K562 (cell line): Measurements from ENCODE around the gene KDF1. TPM values are rescaled to one million over a fixed set of nuclear protein-coding genes. Genes with fewer than 3 reads are reported as not detected.

ENCODE experiments used
- BRCA1 ChIP-seq, 2 experiments: fragments of 450-650 bp in 1 of 2; sonication (generic) in 1 of 2; formaldehyde crosslinking in 1 of 2; IDR thresholded peaks; 2 replicates each; pipeline versions ENCODE4 v1.5.0 to v1.6.1; 2017 to 2020; ENCODE audit warnings: mild to moderate bottlenecking in 1 of 2, missing genetic modification reagents in 1 of 2
- CREBBP ChIP-seq: IDR thresholded peaks from one replicate; pipeline ENCODE4 v1.6.1; 2012; ENCODE audit warnings: low read depth, mild to moderate bottlenecking, control low read depth, inconsistent platforms, low read length
- DIDO1 ChIP-seq: fragments of 450-650 bp; IDR thresholded peaks from 2 replicates; pipeline ENCODE4 v1.6.1; 2016; ENCODE audit warnings: low read depth, missing biosample characterization, missing genetic modification characterization
- EP300 ChIP-seq: IDR thresholded peaks from 2 replicates; pipeline ENCODE4 v1.6.1; 2012; ENCODE audit warnings: low read length, improper control_type of control experiment
- FIP1L1 ChIP-seq: fragments of 200-400 bp; formaldehyde crosslinking; IDR thresholded peaks from 2 replicates; pipeline ENCODE4 v1.6.1; 2018; ENCODE audit warnings: mild to moderate bottlenecking, low read depth, low read length; ENCODE audit not compliant: poor library complexity, severe bottlenecking
- FOXA1 ChIP-seq: fragments of 450-650 bp; IDR thresholded peaks from 2 replicates; pipeline ENCODE4 v1.6.1; 2016; ENCODE audit warnings: mild to moderate bottlenecking, borderline replicate concordance
- FOXA3 ChIP-seq, 2 experiments: fragments of 450-650 bp in 1 of 2; sonication (generic) in 1 of 2; formaldehyde crosslinking; IDR thresholded peaks in 1 of 2; conservative IDR thresholded peaks in 1 of 2; 2 replicates each; pipeline versions ENCODE4 v1.4.0 to v1.8.0; 2020 to 2022; ENCODE audit warnings: mild to moderate bottlenecking in 2 of 2, missing genetic modification reagents in 1 of 2
- HMGN3 ChIP-seq: IDR thresholded peaks from 2 replicates; pipeline ENCODE4 v1.6.1; 2011; ENCODE audit warnings: borderline replicate concordance, low read depth, mild to moderate bottlenecking, mixed read lengths, low read length; ENCODE audit not compliant: insufficient read length; ENCODE audit errors: extremely low read depth
- HSF4 ChIP-seq: fragments of 250-450 bp; sonication (Bioruptor Pico); IDR thresholded peaks from 2 replicates; pipeline ENCODE4 v2.1.2; 2022; ENCODE audit warnings: mild to moderate bottlenecking, moderate library complexity, borderline replicate concordance
- MCM2 ChIP-seq: fragments of 450-650 bp; IDR thresholded peaks from 2 replicates; pipeline ENCODE4 v1.6.1; 2017; ENCODE audit warnings: low read depth, mild to moderate bottlenecking
- MIER1 ChIP-seq: fragments of 450-650 bp; IDR thresholded peaks from 2 replicates; pipeline ENCODE4 v1.6.1; 2016; ENCODE audit warnings: antibody characterized with exemption, mild to moderate bottlenecking, low read depth
- NCOA6 ChIP-seq: fragments of 450-650 bp; IDR thresholded peaks from 2 replicates; pipeline ENCODE4 v1.6.1; 2017; ENCODE audit warnings: mild to moderate bottlenecking
- NFYB ChIP-seq: IDR thresholded peaks from 2 replicates; pipeline ENCODE4 v1.6.1; 2011; ENCODE audit warnings: mild to moderate bottlenecking, moderate library complexity; ENCODE audit not compliant: insufficient read length; ENCODE audit errors: extremely low read depth
- SIN3B ChIP-seq: fragments of 450-650 bp; IDR thresholded peaks from 2 replicates; pipeline ENCODE4 v1.6.1; 2017; ENCODE audit warnings: low read depth, mild to moderate bottlenecking, moderate library complexity
- SMAD3 ChIP-seq: fragments of 450-650 bp; formaldehyde crosslinking; conservative IDR thresholded peaks from 2 replicates; pipeline ENCODE4 v1.4.0; 2020; ENCODE audit warnings: mild to moderate bottlenecking
- SNRNP70 ChIP-seq: fragments of 200-400 bp; formaldehyde crosslinking; optimal IDR thresholded peaks from 2 replicates; pipeline ENCODE3; 2017; ENCODE audit warnings: low read depth, low read length
- TAF15 ChIP-seq: fragments of 200-400 bp; formaldehyde crosslinking; IDR thresholded peaks from 2 replicates; pipeline ENCODE4 v1.6.1; 2017; ENCODE audit warnings: mild to moderate bottlenecking, low read depth, low read length, moderate library complexity
- ZFPM2 ChIP-seq: fragments of 250-450 bp; sonication (Bioruptor Pico); IDR thresholded peaks from 2 replicates; pipeline ENCODE4 v1.5.1; 2022; ENCODE audit warnings: mild to moderate bottlenecking
- ZNF121 ChIP-seq: sonication (generic); formaldehyde crosslinking; conservative IDR thresholded peaks from 2 replicates; pipeline ENCODE4 v1.8.0; 2022; ENCODE audit warnings: missing genetic modification reagents
- ZNF41 ChIP-seq: fragments of 250-450 bp; sonication (Bioruptor Pico); conservative IDR thresholded peaks from 2 replicates; pipeline ENCODE4 v1.4.0; 2020; ENCODE audit warnings: mild to moderate bottlenecking
- polyA plus RNA-seq, 8 experiments: library from polyadenylated mRNA; depleted of rRNA in 4 of 8; stranded (reverse) in 5 of 8; unstranded in 3 of 8; fragments of >200 nt; fragmentation: Nextera tagmentation in 2 of 8; fragmentation: Illumina TruSeq in 1 of 8; extraction: Ambion mirVana in 2 of 8; extraction: Trizol in 1 of 8; gene quantifications; 2 replicates each; pipeline versions ENCODE4 v1.2.1 to v1.2.3, GENCODE V29; 2011 to 2014; ENCODE audit warnings: inconsistent platforms in 1 of 8, missing spikeins in 1 of 8
- total RNA-seq, 7 experiments: library from RNA; depleted of rRNA in 6 of 7; stranded (reverse); fragments of >200 nt in 6 of 7; fragmentation: Illumina TruSeq in 2 of 7; extraction: Trizol in 2 of 7; gene quantifications; 2 replicates each; pipeline versions ENCODE4 v1.2.1 to v1.2.3, GENCODE V29; 2011 to 2021; ENCODE audit warnings: low replicate concordance in 1 of 7
- TF ChIP-seq, protein P1 (sequence below): fragments of 250-450 bp; sonication (Bioruptor Pico); IDR thresholded peaks from 2 replicates; pipeline ENCODE4 v1.8.0; 2022; ENCODE audit warnings: inconsistent platforms, mild to moderate bottlenecking, moderate library complexity, borderline replicate concordance
- TF ChIP-seq, protein P2 (sequence below): sonication (generic); formaldehyde crosslinking; IDR thresholded peaks from 2 replicates; pipeline ENCODE4 v1.5.0; 2020; ENCODE audit warnings: missing genetic modification reagents
- TF ChIP-seq, protein P3 (sequence below), 2 experiments: fragments of 450-650 bp; conservative IDR thresholded peaks; 2 replicates each; pipeline ENCODE4 v1.6.1; 2017; ENCODE audit warnings: mild to moderate bottlenecking in 2 of 2, moderate library complexity in 2 of 2
- TF ChIP-seq, protein P4 (sequence below): sonication (generic); formaldehyde crosslinking; IDR thresholded peaks from 2 replicates; pipeline ENCODE4 v1.8.0; 2022; ENCODE audit warnings: mild to moderate bottlenecking, missing genetic modification reagents

KDF1 gene
- total and polyA plus RNA-seq, 9 of the 15 experiments (the other 6 are each of a cell fraction or from before 2014, with no cell fraction given), result 0.38 to 1.9 (median 0.83) TPM

DNA sequence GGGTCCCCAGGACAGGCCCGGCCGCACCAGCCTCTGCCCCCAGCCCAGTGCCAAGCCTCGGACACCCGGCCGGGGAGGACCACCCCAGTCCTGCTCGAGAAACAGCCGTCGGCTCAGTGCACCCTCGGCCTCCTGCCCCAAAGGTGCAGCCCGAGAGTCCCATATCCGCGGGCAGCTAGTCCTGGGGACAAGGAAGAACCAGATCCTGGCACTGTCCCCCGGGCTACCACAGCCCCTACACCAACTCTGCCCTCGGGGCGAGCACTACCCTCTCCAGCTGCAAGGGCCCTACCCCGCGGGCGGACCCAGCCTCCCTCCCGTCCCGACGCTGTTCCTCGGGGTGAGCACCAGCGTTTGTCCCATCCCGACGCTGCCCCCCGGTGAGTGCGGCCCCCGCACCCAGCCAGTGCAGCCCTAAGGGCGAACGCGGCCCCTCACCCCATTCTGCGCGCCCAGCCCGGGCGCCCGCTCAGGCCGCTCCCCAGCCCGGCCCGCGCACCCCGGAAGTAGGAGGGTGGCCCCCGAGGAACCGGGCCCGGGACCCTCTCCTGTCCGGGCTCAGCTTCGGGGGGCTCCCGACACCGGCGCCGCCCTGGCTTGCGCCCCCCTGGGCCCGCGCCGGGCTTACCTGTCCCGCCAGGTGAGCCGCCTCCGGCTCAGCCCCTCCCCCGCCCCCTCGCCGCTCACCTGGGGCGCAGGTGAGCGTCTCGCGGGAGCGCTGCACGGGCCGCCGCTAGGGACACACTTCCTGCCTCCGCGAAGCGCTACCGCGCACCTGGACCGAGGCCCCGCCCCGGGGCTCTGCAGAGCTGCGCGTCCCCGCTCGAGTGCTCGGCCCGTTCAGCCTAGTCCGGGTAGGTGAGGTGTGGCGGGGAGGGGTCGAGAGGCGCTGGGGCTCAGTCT is at the start of gene KDF1 (continued):
- TF ChIP-seq FIP1L1 (peak; percentile 69), SMAD3 (CRISPR knock-in tag) (no peak), ZNF121 (no peak), FOXA3 (CRISPR knock-in tag; conservative IDR thresholded peaks at IDR 0.05 in 1 of 2, IDR thresholded peaks at IDR 0.05 in 1 of 2) (no peak; a peak in 1 of 4 replicates), NCOA6 (no peak), TAF15 (no peak), HSF4 (no peak), NFYB (no peak), DIDO1 (tag) (no peak), FOXA1 (no peak), MCM2 (no peak), BRCA1 (IDR thresholded peaks at IDR 0.05) (no peak), BRCA1 (CRISPR knock-in tag; IDR thresholded peaks at IDR 0.05) (no peak), MIER1 (0 out of 2 replicates have a peak, but pooled peaks have one; percentile 39), SNRNP70 (no peak), CREBBP (no peak), ZFPM2 (CRISPR knock-in tag) (no peak), ZNF41 (CRISPR knock-in tag) (no peak), EP300 (no peak), HMGN3 (peak; percentile 55), SIN3B (peak; percentile 53)
- TF ChIP-seq, protein P1, sequence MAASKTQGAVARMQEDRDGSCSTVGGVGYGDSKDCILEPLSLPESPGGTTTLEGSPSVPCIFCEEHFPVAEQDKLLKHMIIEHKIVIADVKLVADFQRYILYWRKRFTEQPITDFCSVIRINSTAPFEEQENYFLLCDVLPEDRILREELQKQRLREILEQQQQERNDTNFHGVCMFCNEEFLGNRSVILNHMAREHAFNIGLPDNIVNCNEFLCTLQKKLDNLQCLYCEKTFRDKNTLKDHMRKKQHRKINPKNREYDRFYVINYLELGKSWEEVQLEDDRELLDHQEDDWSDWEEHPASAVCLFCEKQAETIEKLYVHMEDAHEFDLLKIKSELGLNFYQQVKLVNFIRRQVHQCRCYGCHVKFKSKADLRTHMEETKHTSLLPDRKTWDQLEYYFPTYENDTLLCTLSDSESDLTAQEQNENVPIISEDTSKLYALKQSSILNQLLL, result no peak
- TF ChIP-seq, protein P2, sequence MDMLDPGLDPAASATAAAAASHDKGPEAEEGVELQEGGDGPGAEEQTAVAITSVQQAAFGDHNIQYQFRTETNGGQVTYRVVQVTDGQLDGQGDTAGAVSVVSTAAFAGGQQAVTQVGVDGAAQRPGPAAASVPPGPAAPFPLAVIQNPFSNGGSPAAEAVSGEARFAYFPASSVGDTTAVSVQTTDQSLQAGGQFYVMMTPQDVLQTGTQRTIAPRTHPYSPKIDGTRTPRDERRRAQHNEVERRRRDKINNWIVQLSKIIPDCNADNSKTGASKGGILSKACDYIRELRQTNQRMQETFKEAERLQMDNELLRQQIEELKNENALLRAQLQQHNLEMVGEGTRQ (CRISPR knock-in tag), result no peak
- TF ChIP-seq, protein P3, sequence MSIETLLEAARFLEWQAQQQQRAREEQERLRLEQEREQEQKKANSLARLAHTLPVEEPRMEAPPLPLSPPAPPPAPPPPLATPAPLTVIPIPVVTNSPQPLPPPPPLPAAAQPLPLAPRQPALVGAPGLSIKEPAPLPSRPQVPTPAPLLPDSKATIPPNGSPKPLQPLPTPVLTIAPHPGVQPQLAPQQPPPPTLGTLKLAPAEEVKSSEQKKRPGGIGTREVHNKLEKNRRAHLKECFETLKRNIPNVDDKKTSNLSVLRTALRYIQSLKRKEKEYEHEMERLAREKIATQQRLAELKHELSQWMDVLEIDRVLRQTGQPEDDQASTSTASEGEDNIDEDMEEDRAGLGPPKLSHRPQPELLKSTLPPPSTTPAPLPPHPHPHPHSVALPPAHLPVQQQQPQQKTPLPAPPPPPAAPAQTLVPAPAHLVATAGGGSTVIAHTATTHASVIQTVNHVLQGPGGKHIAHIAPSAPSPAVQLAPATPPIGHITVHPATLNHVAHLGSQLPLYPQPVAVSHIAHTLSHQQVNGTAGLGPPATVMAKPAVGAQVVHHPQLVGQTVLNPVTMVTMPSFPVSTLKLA (conservative IDR thresholded peaks at IDR 0.05), result no peak
- TF ChIP-seq, protein P4, sequence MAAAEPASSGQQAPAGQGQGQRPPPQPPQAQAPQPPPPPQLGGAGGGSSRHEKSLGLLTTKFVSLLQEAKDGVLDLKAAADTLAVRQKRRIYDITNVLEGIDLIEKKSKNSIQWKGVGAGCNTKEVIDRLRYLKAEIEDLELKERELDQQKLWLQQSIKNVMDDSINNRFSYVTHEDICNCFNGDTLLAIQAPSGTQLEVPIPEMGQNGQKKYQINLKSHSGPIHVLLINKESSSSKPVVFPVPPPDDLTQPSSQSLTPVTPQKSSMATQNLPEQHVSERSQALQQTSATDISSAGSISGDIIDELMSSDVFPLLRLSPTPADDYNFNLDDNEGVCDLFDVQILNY (CRISPR knock-in tag), result no peak
